NCI-H460 (cell line): ENCODE measurements around the gene LHFPL4. TPM values are rescaled to one million over a fixed set of nuclear protein-coding genes. Genes with fewer than 3 reads are reported as not detected.
"Not testable (repeated sequence)": the region's sequence is repeated elsewhere in the genome, so short reads cannot be mapped to it uniquely, and the experiment has no call there.

ENCODE experiments used
- DNase-seq: peaks from one replicate; pipeline ENCODE4 v3.0.0-alpha.2; 2016; ENCODE audit warnings: low read depth; ENCODE audit errors: extremely low read depth
- polyA plus RNA-seq: library from polyadenylated mRNA; depleted of rRNA; stranded (reverse); fragments of >200 nt; gene quantifications from 2 replicates; pipeline ENCODE4 v1.2.3, GENCODE V29; 2014; cell fraction: nucleus; rRNA removed
- total RNA-seq: library from RNA; depleted of rRNA; stranded (reverse); fragments of >200 nt; shearing (Covaris generic); gene quantifications from 2 replicates; pipeline ENCODE4 v1.2.3, GENCODE V29; 2014; rRNA removed

LHFPL4 gene
- not detected in 2 replicates for total RNA-seq
- polyA plus RNA-seq, result not detected in 2 replicates

GRCh38 chr3:9553021-9553947 lies at the start of gene LHFPL4:
LHFPL4 (minus strand) TSS chr3:9553822; CDS start chr3:9552679, 1,143 bp downstream.
- no peak for DNase-seq

GRCh38 chr3:9602620-9603019 lies 49.0 kb upstream of the LHFPL4 start:
- DNase-seq, result no peak

- not testable (repeated sequence) for DNase-seq
Observed at GRCh38 chr3:9601006-9601581, 47.5 kb upstream of the LHFPL4 start.

- peak; percentile 7 for DNase-seq
Observed at GRCh38 chr3:9600597-9600996, 47.0 kb upstream of the LHFPL4 start.

GRCh38 chr3:9598783-9599387 lies 45.3 kb upstream of the LHFPL4 start:
- DNase-seq, result no peak

- no peak for DNase-seq
Observed at GRCh38 chr3:9595877-9596276, 42.3 kb upstream of the LHFPL4 start.

GRCh38 chr3:9591781-9592180 lies 38.2 kb upstream of the LHFPL4 start:
- DNase-seq, result not testable (repeated sequence)

GRCh38 chr3:9590282-9590791 lies 36.7 kb upstream of the LHFPL4 start:
- no peak for DNase-seq

GRCh38 chr3:9583792-9584191 lies 30.2 kb upstream of the LHFPL4 start:
- DNase-seq, result no peak

- DNase-seq, result no peak
Observed at GRCh38 chr3:9583371-9583770, 29.7 kb upstream of the LHFPL4 start.

GRCh38 chr3:9582332-9582731 lies 28.7 kb upstream of the LHFPL4 start:
- DNase-seq, result no peak

- no peak for DNase-seq
Observed at GRCh38 chr3:9581742-9582141, 28.1 kb upstream of the LHFPL4 start.

GRCh38 chr3:9569054-9569453 lies 15.4 kb upstream of the LHFPL4 start:
- DNase-seq, result no peak

GRCh38 chr3:9565316-9565715 lies 11.7 kb upstream of the LHFPL4 start:
- no peak for DNase-seq

GRCh38 chr3:9563851-9564250 lies 10.2 kb upstream of the LHFPL4 start:
- DNase-seq, result no peak

- not testable (repeated sequence) for DNase-seq
Observed at GRCh38 chr3:9560056-9560455, 6.4 kb upstream of the LHFPL4 start.

GRCh38 chr3:9553948-9554513 lies 409 bp upstream of the LHFPL4 start:
- DNase-seq, result no peak

GRCh38 chr3:9552252-9552999 lies 1.2 kb downstream of the LHFPL4 start:
- DNase-seq, result peak; percentile 9

GRCh38 chr3:9550999-9551398 lies 2.6 kb downstream of the LHFPL4 start:
- DNase-seq, result no peak

- no peak for DNase-seq
Observed at GRCh38 chr3:9549600-9549999, 4.0 kb downstream of the LHFPL4 start.
